PC-3 (cell line): ENCODE results near the gene JAG2. TPM values are rescaled to one million over a fixed set of nuclear protein-coding genes. Genes with fewer than 3 reads are reported as not detected.

Experiments
- ATAC-seq: fragments of 200-7000 bp; cut with Tn5 transposase; 2 replicates; pipeline ENCODE4 v1.9.1; 2020; ENCODE audit warnings: mild to moderate bottlenecking, moderate library complexity
- Bru-seq: library from RNA; stranded (reverse); fragments of 400-500 nt; gene quantifications from one replicate; lab custom pipeline; 2021; lab: Mats Ljungman, UMichigan
- BruChase-seq, 2 experiments: library from RNA; stranded (reverse); fragments of 400-500 nt; gene quantifications; one replicate each; lab custom pipeline; 2021; lab: Mats Ljungman, UMichigan
- BruUV-seq: library from RNA; stranded (reverse); fragments of 400-500 nt; replicated peaks from 2 replicates; lab custom pipeline; 2021; lab: Mats Ljungman, UMichigan
- CTCF ChIA-PET: fragments of 300-600 bp; sonication (Branson Sonifier 250); formaldehyde crosslinking; loops from one replicate; lab custom pipeline; 2022; ENCODE audit warnings: antibody characterized with exemption; lab: Charles Lee
- POLR2A ChIA-PET: fragments of 300-600 bp; sonication (Branson Sonifier 250); formaldehyde crosslinking; loops from one replicate; lab custom pipeline; 2022; ENCODE audit warnings: antibody characterized with exemption; ENCODE audit not compliant: unreplicated experiment; lab: Charles Lee
- DNase-seq: peaks from one replicate; pipeline ENCODE4 v3.0.0-alpha.2; 2015
- H2AFZ ChIP-seq: fragments of 300-600 bp; sonication (generic); 2 replicates; pipeline ENCODE4 v1.6.0; 2016; ENCODE audit warnings: antibody characterized with exemption, low read length
- H3F3A ChIP-seq: fragments of 300-600 bp; sonication (generic); one replicate; pipeline ENCODE4 v1.6.0; 2017; ENCODE audit warnings: antibody characterized with exemption, low read length, control low read depth, mild to moderate bottlenecking; ENCODE audit not compliant: unreplicated experiment
- H3K27ac ChIP-seq: fragments of 300-600 bp; sonication (generic); 2 replicates; pipeline ENCODE4 v1.5.1; 2016; ENCODE audit warnings: mild to moderate bottlenecking, low read length
- H3K27me3 ChIP-seq: fragments of 300-600 bp; sonication (generic); 2 replicates; pipeline ENCODE4 v1.6.1; 2016; ENCODE audit warnings: low read length, mixed read lengths
- H3K36me3 ChIP-seq: fragments of 300-600 bp; sonication (generic); 2 replicates; pipeline ENCODE4 v1.6.1; 2016; ENCODE audit warnings: low read depth, mixed run types, low read length, mixed read lengths
- H3K4me1 ChIP-seq: fragments of 300-600 bp; sonication (generic); 2 replicates; pipeline ENCODE4 v1.5.1; 2016; ENCODE audit warnings: low read length; ENCODE audit not compliant: insufficient read depth
- H3K4me2 ChIP-seq: fragments of 300-600 bp; sonication (generic); 2 replicates; pipeline ENCODE4 v1.6.0; 2016; ENCODE audit warnings: low read length
- H3K4me3 ChIP-seq: fragments of 300-600 bp; sonication (generic); 2 replicates; pipeline ENCODE4 v1.5.1; 2016; ENCODE audit warnings: mild to moderate bottlenecking, low read length, mixed read lengths
- H3K79me2 ChIP-seq: fragments of 300-600 bp; sonication (generic); 2 replicates; pipeline ENCODE4 v1.6.1; 2017; ENCODE audit warnings: low read length, mixed read lengths
- H3K9ac ChIP-seq: fragments of 300-600 bp; sonication (generic); 2 replicates; pipeline ENCODE4 v1.6.0; 2016; ENCODE audit warnings: mild to moderate bottlenecking, low read length
- H3K9me2 ChIP-seq: fragments of 300-600 bp; sonication (generic); replicated peaks from 2 replicates; pipeline ENCODE4 v1.6.1; 2016; ENCODE audit warnings: mixed run types, low read length, mixed read lengths
- H3K9me3 ChIP-seq: fragments of 300-600 bp; sonication (generic); 2 replicates; pipeline ENCODE4 v1.6.1; 2016; ENCODE audit warnings: low read length, mixed read lengths
- H4K20me1 ChIP-seq: fragments of 300-600 bp; sonication (generic); 2 replicates; pipeline ENCODE4 v1.6.1; 2016; ENCODE audit warnings: low read length, mixed read lengths
- CTCF ChIP-seq: fragments of 300-600 bp; sonication (generic); conservative IDR thresholded peaks from 2 replicates; pipeline ENCODE4 v1.5.1; 2017; ENCODE audit warnings: antibody characterized with exemption, low read depth, mild to moderate bottlenecking, low read length
- EZH2 ChIP-seq: fragments of 300-600 bp; sonication (generic); IDR thresholded peaks from one replicate; pipeline ENCODE4 v1.6.1; 2017; ENCODE audit warnings: antibody characterized with exemption, mild to moderate bottlenecking, low read length; ENCODE audit not compliant: unreplicated experiment
- EZH2phosphoT487 ChIP-seq: fragments of 300-600 bp; sonication (generic); IDR thresholded peaks from 2 replicates; pipeline ENCODE4 v1.6.1; 2018; ENCODE audit warnings: mild to moderate bottlenecking, antibody characterized with exemption, low read length, borderline replicate concordance
- intact Hi-C: fragments of 100-400 bp; cut with micrococcal nuclease; formaldehyde crosslinking; loops from 2 replicates; pipeline ENCODE4 v1.9.0; 2023
- long read RNA-seq: library from polyadenylated mRNA; unstranded; transcript quantifications from one replicate; pipeline ENCODE4 v2.0.0, GENCODE V29; 2021; ENCODE audit not compliant: unreplicated experiment
- total RNA-seq: library from RNA; depleted of rRNA; stranded (reverse); fragments of >200 nt; gene quantifications from 2 replicates; pipeline ENCODE4 v1.2.3, GENCODE V29; 2014; rRNA removed

JAG2 gene
- total RNA-seq (57.1 and 59.3 TPM in 2 replicates), Bru-seq, nascent RNA (percentile 43 among the genes with signal in this experiment), BruChase-seq, experiment 1, labeled RNA remaining after a 6-hour chase (percentile 68 among the genes with signal in this experiment), BruChase-seq, experiment 2, labeled RNA remaining after a 2-hour chase (percentile 56 among the genes with signal in this experiment)
- long read RNA-seq, full-length matches to known transcripts, result 10 of 88 reads
- long read RNA-seq, partial matches to known transcripts, result 60 of 88 reads
- long read RNA-seq, other reads (novel, unspliced or antisense), result 18 of 88 reads

DNA sequence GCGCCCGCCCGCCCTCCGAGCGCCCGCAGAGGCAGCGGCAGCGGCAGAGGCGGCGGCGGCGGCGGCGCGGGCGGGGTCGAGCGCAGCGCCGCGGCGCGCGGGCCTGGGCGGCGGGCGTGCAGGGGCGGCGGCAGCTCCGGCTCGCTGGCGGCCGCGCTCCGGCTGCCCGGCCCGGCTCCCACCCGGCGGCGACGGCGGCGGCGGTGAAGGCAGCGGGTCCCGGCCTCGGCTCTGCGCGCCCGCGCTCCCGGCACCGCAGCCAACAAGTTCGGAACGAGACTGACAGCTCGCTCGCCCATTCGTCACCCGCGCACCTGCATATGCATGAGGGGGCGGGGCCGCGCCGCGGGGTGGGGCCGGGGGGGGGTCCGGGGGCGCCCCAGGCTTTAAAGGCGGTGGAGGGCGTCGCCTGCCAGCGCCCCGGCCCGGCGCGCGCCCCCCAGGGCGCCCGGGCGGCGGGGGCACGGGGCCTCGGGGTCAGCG, at the start of gene JAG2:
Gene JAG2, minus strand, starts transcription at position 281 of the 483 bp plus-strand sequence. CDS start 356 bp downstream, outside the sequence.
- H3F3A ChIP-seq, result no peaks in the 10 kb centered on the region
- H3K36me3 ChIP-seq, result no peaks in the 10 kb centered on the region
- BruUV-seq, result no TSS peak
- H3K4me3 ChIP-seq, result peak within 1 kb of the TSS; percentile 72
- H3K9ac ChIP-seq, result no peak within 1 kb of the TSS
- peaks cover 9% of the 10 kb centered on the region; the same call in 1 of the 2 replicates for H4K20me1 ChIP-seq
- H3K79me2 ChIP-seq, result peaks cover 41% of the 10 kb centered on the region
- peaks cover 21% of the 10 kb centered on the region for H3K4me1 ChIP-seq
- no peaks in the 10 kb centered on the region for H3K27me3 ChIP-seq
- TF ChIP-seq EZH2phosphoT487 (no peak), CTCF (no peak), EZH2 (no peak)
- no peaks in the 10 kb centered on the region for H3K9me2 ChIP-seq
- DNase-seq, result peak; percentile 61
- H3K4me2 ChIP-seq, result peak within 1 kb of the TSS; percentile 94
- peak within 1 kb of the TSS; percentile 68; the same call in 1 of the 2 replicates for H2AFZ ChIP-seq
- intact Hi-C loops, result loop anchor here (5.0 kb wide), 1 partner anchor 76 kb away; no protein-coding TSS in a partner anchor
- peak; percentile 50 for ATAC-seq
- H3K27ac ChIP-seq, result no peak within 1 kb of the TSS
- ChIA-PET POLR2A (no interaction called here), CTCF (interaction anchor here (0.9 kb wide), 1 partner anchor 78 kb away, joined by 3 read pairs; no protein-coding TSS in a partner anchor)
- no peaks in the 10 kb centered on the region for H3K9me3 ChIP-seq

- Histone ChIP-seq H3K36me3 (no peaks in the 10 kb centered on the region; the same call in none of the 2 replicates), H3K4me1 (no peaks in the 10 kb centered on the region), H4K20me1 (no peaks in the 10 kb centered on the region), H3K4me2 (no peak overlapping the region), H3K9me2 (no peaks in the 10 kb centered on the region), H3K9ac (no peak overlapping the region), H3F3A (no peaks in the 10 kb centered on the region), H3K9me3 (no peaks in the 10 kb centered on the region), H3K27ac (no peak overlapping the region), H3K79me2 (no peaks in the 10 kb centered on the region), H3K4me3 (no peak overlapping the region), H3K27me3 (no peaks in the 10 kb centered on the region), H2AFZ (no peak overlapping the region)
- no peak for TF ChIP-seq EZH2
- TF ChIP-seq CTCF, result no peak
- TF ChIP-seq EZH2phosphoT487, result no peak
- ATAC-seq (no peak), DNase-seq (no peak)
- intact Hi-C loops, result no loop called here
- BruUV-seq, result no TSS peak
- CTCF ChIA-PET, result no interaction called here
- POLR2A ChIA-PET, result no interaction called here
Observed at GRCh38 chr14:105217774-105218173, 49.2 kb upstream of the JAG2 start.
